Heart right ventricle (tissue), 16 donors: ENCODE results near the gene CMIP. TPM values are rescaled to one million over a fixed set of nuclear protein-coding genes. Genes with fewer than 3 reads are reported as not detected.
A peak's percentile ranks its signal among the peaks of the same experiment; 100 is the strongest.

ENCODE experiments used
- ATAC-seq, 8 donors: fragments of 200-7000 bp; cut with Tn5 transposase; one replicate each; pipeline ENCODE4 v1.9.1; 2020; ENCODE audit warnings: mild to moderate bottlenecking in 8 of 8, moderate library complexity in 8 of 8, moderate number of reproducible peaks in 1 of 8
- DNase-seq, 2 donors: peaks; one replicate each; pipeline ENCODE4 v3.0.0-alpha.2; 2020
- H3K27ac ChIP-seq, 10 donors: fragments of 200-600 bp; sonication (generic) in 2 of 10; one replicate each; pipeline versions ENCODE4 v1.5.0 to v1.8.0; 2020 to 2022; ENCODE audit warnings: mild to moderate bottlenecking in 3 of 10
- H3K27me3 ChIP-seq, 7 donors: fragments of 200-600 bp; one replicate each; pipeline ENCODE4 v1.8.0; 2021 to 2022; ENCODE audit warnings: mild to moderate bottlenecking in 2 of 7
- H3K36me3 ChIP-seq, 9 donors: fragments of 200-600 bp; sonication (generic) in 1 of 9; one replicate each; pipeline versions ENCODE4 v1.5.0 to v1.8.0; 2020 to 2022; ENCODE audit warnings: mild to moderate bottlenecking in 2 of 9
- H3K4me1 ChIP-seq, 9 donors: fragments of 200-600 bp; sonication (generic) in 1 of 9; one replicate each; pipeline versions ENCODE4 v1.5.0 to v1.8.0; 2020 to 2022; ENCODE audit warnings: mild to moderate bottlenecking in 4 of 9
- H3K4me3 ChIP-seq, 10 donors: fragments of 200-600 bp; sonication (generic) in 2 of 10; one replicate each; pipeline versions ENCODE4 v1.5.0 to v1.8.0; 2020 to 2022; ENCODE audit warnings: mild to moderate bottlenecking in 7 of 10, moderate library complexity in 2 of 10
- H3K9me3 ChIP-seq, 11 donors: fragments of 200-600 bp in 10 of 11; sonication (generic) in 2 of 11; one replicate each; pipeline versions ENCODE4 v1.5.0 to v1.8.0; 2013 to 2022; ENCODE audit warnings: mild to moderate bottlenecking in 2 of 11, control low read depth in 1 of 11, moderate library complexity in 1 of 11
- WGBS, 2 donors: extraction: QIAGEN DNeasy Blood & Tissue Kit; methylation state at CpG; one replicate each; pipeline ENCODE4 v1.1.7; 2013; ENCODE audit warnings: inconsistent platforms in 1 of 2; 5-methylcytosine and 5-hydroxymethylcytosine counted together
- intact Hi-C, 10 donors: fragments of 100-400 bp; cut with DNase I; formaldehyde crosslinking; loops; one replicate each; pipeline versions ENCODE4 v1.11.1 to v1.14.2; 2022
- polyA plus RNA-seq, 2 donors: library from polyadenylated mRNA; stranded (reverse); fragments of 200-250 nt; gene quantifications; one replicate each; pipeline ENCODE4 v1.2.3, GENCODE V29; 2013
- total RNA-seq, 10 donors: library from RNA; stranded (reverse); fragmentation: NEBNext Ultra II Directional in 3 of 10; extraction: Animal tissue kit (Norgen Biotek cat#: 25700) in 3 of 10; gene quantifications; one replicate each; pipeline versions ENCODE4 v1.2.1 to v1.2.4, GENCODE V29; 2021 to 2023
- TF ChIP-seq, protein P1 (sequence below), 9 donors: fragments of 200-600 bp; sonication (generic) in 2 of 9; IDR thresholded peaks; one replicate each; pipeline versions ENCODE4 v1.5.0 to v1.8.0; 2021 to 2022; ENCODE audit warnings: antibody characterized with exemption in 9 of 9, mild to moderate bottlenecking in 5 of 9, moderate library complexity in 1 of 9
- donor health status: Arrhythmogenic right ventricular cardiomyopathy.
- donor health status: ischemic (EF 13 %, LVEDD 7.1; RV severe dilation, severe dysfunction).
- donor health status: healthy with polysubstance abuse.
- donor health status: DM: no; HTN: yes; CAD: no.
- donor health status: DM: no; HTN: no; CAD: no.
- donor health status: ischemic (EF 25% LVEDD 6.9; RV normal size, moderate dysfunction).
- donor health status: ischemic (EF 25% LVEDD 5.7; RV mildly dilated, moderate dysfunction).
- donor health status: healthy.
- donor health status: DM: yes; HTN: yes; CAD: no.
- donor health status: Ischemic cardiomyopathy.
- donor health status: ischemic (EF 35%, LVEDD 5.7; RV mildly dilated, moderate dysfunction).
- donor health status: nonischemic (EF 11% LVEDD 7.7; RV severe dilation, severe dysfunction).
- donor health status: DM: yes; HTN: yes; CAD: no.
- donor health status: PGD.
- donor health status: ischemic (EF 29% LVEDD 5.4; RV normal size, mild dysfunction).
- donor health status: nonischemic (EF 23%, LVEDD 6.1; RV moderate dilation, normal function).

Gene CMIP
- total and polyA plus RNA-seq, 12 donors, result 5.4 to 32.8 (median 13.0) TPM

DNA sequence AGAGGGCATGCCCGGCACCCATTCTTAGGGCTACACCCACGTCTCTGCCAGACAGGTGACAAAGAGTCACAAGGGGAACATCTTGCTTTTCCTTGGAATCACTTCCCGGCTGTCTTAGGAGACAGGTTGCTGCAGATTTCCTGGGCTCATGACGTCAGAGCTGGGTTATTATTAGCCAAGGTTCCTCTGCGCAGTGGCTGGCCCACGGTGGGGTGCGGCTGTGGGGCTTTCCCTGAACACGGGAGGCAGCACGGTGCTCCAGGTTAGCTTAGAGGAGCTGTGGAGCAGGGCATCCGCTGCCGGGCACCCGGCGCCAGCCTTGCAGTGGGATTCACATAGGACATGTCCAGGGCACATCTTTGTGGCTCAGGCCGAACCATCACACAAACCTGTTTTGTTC is 216.5 kb downstream of the CMIP start:
- intact Hi-C loops, result no loop called here
- no peaks in the 10 kb centered on the region for H3K27me3 ChIP-seq
- 84% methylated on average over 14 of the region's 14 CpGs for WGBS, 2 donors

DNA sequence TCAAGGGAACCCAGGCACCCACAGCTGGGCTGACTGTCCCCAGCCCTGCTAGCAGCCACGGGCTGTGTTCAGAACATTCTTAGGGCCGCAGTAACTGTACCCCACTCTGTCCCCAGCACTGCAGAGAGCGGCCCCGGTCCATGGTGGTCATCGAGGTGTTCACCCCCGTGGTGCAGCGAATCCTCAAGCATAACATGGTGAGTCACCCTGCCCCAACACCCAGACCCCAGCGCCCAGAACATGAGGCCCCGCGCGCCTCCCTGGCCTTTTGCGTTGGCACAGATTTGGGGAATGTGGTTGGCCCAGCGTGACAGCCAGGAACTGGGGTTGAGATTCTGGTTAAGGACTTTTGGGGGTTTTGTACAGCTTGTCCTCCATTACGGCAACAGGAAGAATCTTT is 219.5 kb downstream of the CMIP start:
- no peak for ATAC-seq
- TF ChIP-seq, protein P1, sequence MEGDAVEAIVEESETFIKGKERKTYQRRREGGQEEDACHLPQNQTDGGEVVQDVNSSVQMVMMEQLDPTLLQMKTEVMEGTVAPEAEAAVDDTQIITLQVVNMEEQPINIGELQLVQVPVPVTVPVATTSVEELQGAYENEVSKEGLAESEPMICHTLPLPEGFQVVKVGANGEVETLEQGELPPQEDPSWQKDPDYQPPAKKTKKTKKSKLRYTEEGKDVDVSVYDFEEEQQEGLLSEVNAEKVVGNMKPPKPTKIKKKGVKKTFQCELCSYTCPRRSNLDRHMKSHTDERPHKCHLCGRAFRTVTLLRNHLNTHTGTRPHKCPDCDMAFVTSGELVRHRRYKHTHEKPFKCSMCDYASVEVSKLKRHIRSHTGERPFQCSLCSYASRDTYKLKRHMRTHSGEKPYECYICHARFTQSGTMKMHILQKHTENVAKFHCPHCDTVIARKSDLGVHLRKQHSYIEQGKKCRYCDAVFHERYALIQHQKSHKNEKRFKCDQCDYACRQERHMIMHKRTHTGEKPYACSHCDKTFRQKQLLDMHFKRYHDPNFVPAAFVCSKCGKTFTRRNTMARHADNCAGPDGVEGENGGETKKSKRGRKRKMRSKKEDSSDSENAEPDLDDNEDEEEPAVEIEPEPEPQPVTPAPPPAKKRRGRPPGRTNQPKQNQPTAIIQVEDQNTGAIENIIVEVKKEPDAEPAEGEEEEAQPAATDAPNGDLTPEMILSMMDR (IDR thresholded peaks at IDR 0.05), result no peak
- Histone ChIP-seq H3K27ac (no peak overlapping the region), H3K36me3 (peaks cover 0 to 90% (median 4%) of the 10 kb centered on the region in 9 donors), H3K4me1 (no peaks in the 10 kb centered on the region), H3K4me3 (no peak overlapping the region), H3K27me3 (no peaks in the 10 kb centered on the region), H3K9me3 (no peaks in the 10 kb centered on the region)
- intact Hi-C loops, result no loop called here
- no peak for DNase-seq
- WGBS, 2 donors, result 97 to 98% methylated on average over 14 of the region's 14 CpGs

More for the DNA sequence above, 216.5 kb downstream of the CMIP start:
- no peak overlapping the region for H3K27ac ChIP-seq
- H3K36me3 ChIP-seq, result peaks cover 0 to 100% (median 4%) of the 10 kb centered on the region in 9 donors
- DNase-seq, result no peak
- no peaks in the 10 kb centered on the region for H3K9me3 ChIP-seq
- no peak overlapping the region for H3K4me3 ChIP-seq
- peak in 1 of 8 donors; percentile 28 for ATAC-seq
- TF ChIP-seq, protein P1 (IDR thresholded peaks at IDR 0.05), result no peak
- no peaks in the 10 kb centered on the region for H3K4me1 ChIP-seq

DNA sequence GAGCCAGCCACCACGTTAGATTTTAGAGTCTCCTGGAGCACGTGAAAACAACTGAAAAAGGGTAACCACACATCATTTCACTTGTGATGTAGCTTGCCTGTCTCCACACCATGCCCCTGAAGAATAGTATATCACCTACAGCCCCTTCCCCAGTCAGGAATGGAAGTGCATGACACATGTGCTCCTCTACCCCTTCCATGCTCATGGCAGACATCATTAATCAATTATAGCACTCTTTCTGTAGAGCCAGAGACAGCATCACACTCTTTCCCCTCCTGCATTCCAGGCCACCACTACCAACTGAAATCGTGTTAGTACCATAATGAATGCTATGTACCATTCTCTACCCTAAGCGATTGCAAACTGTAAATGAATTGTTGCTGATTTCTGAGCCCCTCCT is 221.0 kb downstream of the CMIP start:
- WGBS, 2 donors, result 87 to 88% methylated on average over 4 of the region's 4 CpGs
- Histone ChIP-seq H3K9me3 (no peaks in the 10 kb centered on the region), H3K36me3 (peaks cover 0 to 86% (median 4%) of the 10 kb centered on the region in 9 donors), H3K27ac (no peak overlapping the region), H3K27me3 (no peaks in the 10 kb centered on the region), H3K4me3 (no peak overlapping the region), H3K4me1 (no peaks in the 10 kb centered on the region)
- ATAC-seq (no peak), DNase-seq (no peak)
- TF ChIP-seq, protein P1 (IDR thresholded peaks at IDR 0.05), result no peak
- intact Hi-C loops, result no loop called here

DNA sequence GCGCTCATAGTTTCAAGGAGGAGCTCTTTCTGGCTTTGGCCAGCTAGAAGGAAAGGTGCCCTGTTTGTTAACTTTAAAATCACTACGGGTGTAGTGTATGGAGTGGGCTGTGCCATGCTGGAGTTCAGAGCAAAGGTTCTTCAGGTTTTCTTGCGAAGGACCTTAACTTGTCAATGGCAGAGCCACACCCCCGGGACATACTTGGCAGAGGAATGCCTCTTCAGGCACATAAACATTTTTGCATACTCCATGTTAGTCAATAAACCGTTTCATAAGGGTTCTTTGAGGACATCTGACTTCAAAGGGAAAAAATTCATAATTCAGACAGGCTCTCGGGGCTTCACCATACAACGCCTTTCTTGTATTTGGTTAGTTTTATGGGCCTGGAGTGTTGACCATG is 221.5 kb downstream of the CMIP start:
- TF ChIP-seq, protein P1 (IDR thresholded peaks at IDR 0.05), result no peak
- Histone ChIP-seq H3K4me1 (no peaks in the 10 kb centered on the region), H3K27ac (no peak overlapping the region), H3K27me3 (no peaks in the 10 kb centered on the region), H3K9me3 (no peaks in the 10 kb centered on the region), H3K4me3 (no peak overlapping the region), H3K36me3 (peaks cover 0 to 86% (median under 1%) of the 10 kb centered on the region in 9 donors)
- DNase-seq, result no peak
- ATAC-seq, result no peak
- 92 to 94% methylated on average over 7 of the region's 7 CpGs for WGBS, 2 donors
- intact Hi-C loops, result no loop called here
